ENCODE data around the gene MAGI1.
A peak's percentile ranks its signal among the peaks of the same experiment; 100 is the strongest.
"Not testable (repeated sequence)": the region's sequence is repeated elsewhere in the genome, so short reads cannot be mapped to it uniquely, and the experiment has no call there.

Gene MAGI1

GRCh38 chr3:65902304-65902793 lies 136.4 kb downstream of the MAGI1 start:
- no peak for DNase-seq (ENCODE audit: low read depth)

GRCh38 chr3:65901226-65901625 lies 137.5 kb downstream of the MAGI1 start:
- no peak for DNase-seq (ENCODE audit: low read depth)

- DNase-seq (ENCODE audit: low read depth) = no peak
Measured at GRCh38 chr3:65899226-65899625, 139.5 kb downstream of the MAGI1 start.

DNA sequence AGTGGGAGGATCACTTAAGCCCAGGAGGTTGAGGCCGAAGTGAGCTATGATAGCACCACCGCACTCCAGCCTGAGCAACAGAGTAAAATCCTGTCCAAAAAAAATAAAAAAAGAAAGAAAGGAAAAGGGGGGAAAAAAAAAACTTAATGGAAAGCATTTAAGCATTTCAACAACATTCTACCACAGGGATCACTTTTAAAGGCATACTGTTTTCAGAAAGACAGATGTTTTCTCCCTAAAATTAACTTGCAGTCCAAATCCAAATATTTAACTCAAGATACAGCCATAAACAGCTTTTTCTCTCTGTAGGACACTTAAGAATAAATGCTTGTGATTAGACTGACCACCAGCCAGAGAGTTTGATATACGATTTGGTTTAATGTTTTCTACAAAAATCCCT lies 141.0 kb downstream of the MAGI1 start:
- DNase-seq (ENCODE audit: low read depth) = no peak

DNA sequence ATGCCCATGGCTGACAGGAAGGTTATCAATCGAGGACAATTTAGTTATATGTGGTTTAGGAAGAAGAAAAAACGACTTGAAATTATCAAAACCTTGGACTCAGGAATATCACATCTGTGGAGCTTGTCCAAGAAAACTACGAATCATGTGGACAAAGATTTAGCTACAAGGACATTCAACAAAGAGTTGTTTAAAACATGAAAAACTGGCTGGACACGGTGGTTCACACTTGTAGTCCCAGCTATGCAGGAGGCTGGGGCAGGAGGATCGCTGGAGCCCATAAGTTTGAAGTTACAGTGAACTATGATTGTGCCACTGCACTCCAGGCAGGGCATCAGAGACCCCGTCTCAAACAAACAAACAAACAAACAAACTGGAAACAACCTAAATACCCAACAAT lies 142.4 kb downstream of the MAGI1 start:
- no peak for DNase-seq (ENCODE audit: low read depth)

- DNase-seq (ENCODE audit: low read depth) = no peak
Measured at GRCh38 chr3:65894679-65895453, 143.9 kb downstream of the MAGI1 start.

DNA sequence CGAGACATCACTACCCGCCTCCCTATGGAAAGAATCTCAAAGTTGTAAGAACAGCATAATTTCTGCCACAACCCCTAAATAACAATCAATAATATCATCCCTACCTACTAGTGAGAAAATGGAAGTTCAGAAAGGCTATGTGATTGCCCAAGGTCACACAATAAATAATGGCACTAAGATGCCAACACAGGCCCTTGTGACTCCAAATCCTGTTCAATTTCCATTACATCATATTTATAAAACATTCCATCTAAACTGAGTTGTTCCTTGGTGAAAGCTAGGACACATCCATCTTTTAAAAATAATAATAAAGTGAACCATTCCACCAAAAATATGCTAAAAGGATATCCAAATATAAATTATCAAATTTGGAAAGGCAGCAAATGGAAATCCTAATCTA lies 144.6 kb downstream of the MAGI1 start:
- DNase-seq (ENCODE audit: low read depth) = no peak

- no peak for DNase-seq (ENCODE audit: low read depth)
Measured at GRCh38 chr3:65893631-65894030, 145.1 kb downstream of the MAGI1 start.

DNA sequence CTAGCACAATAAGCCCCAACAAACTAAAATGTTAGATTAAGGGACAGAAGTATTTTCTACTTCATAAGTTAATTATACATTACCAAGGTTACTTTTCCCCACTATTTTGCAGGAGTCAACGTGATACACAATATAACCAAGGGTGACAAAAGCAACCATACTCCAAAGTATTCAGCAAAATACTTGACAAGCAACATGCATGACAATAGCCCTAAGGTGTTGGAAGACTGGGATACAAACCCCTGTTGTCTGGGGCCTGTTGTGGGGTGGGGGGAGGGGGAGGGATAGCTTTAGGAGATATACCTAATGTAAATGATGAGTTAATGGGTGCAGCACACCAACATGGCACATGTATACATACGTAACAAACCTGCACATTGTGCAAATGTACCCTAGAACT lies 147.2 kb downstream of the MAGI1 start:
- not testable (repeated sequence) for DNase-seq (ENCODE audit: low read depth)

DNA sequence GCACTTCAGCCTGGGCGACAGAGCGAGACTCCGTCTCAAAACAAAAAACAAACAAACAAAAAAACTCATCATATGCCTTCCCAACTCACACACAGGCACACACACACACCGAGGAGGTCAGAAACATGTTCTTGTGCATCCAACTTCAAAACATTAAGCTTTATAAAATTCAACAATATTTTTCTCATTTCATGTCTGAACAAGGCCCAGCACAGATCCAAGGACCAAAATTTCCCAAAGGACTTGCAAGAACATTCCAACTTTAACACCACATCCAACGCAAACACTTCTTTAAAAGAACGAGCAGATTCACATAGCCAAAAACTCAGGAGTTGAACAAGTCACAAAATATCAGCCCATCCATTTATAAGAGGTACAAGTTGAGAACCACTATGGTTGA lies 148.4 kb downstream of the MAGI1 start:
- no peak for DNase-seq (ENCODE audit: low read depth)

DNA sequence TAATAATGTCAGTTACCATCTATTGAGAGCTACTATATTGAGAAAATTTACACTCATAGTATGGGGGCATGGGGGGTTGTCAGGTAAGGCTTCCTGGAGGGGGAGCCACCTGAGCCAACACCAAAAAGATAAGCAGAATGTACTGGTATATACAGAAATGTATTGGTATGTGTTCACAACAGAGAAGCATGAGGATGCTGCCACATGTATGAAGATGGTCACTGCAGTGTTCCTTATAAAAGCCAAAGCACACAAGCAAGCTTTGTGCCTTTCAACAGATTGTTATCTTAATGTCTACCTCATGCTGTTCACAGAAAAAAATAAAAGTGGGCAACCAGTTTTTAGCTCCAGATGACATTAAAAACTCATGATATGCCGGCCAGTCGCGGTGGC lies 149.0 kb downstream of the MAGI1 start:
- DNase-seq (ENCODE audit: low read depth) = no peak

GRCh38 chr3:65888980-65889706 lies 149.6 kb downstream of the MAGI1 start:
- DNase-seq (ENCODE audit: low read depth) = peak; percentile 92

DNA sequence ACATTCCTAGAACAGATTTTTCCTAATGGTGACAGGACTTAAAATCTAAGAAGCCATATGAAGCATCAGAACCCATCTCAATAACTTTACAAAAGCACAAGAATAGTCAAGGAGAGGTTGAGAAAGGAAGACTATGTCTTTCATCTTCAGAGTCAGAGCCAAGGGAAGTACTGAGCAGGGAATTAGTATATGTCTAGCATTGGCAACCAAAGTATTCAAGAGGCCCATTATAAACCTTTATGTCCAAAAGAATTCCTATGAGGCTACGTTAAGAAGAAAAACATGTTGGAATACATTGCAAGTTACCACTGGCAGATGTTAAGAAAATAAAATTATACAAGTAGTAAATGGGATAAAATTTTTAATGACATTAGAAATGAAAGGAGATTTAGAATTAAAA lies 150.5 kb downstream of the MAGI1 start:
- no peak for DNase-seq (ENCODE audit: low read depth)

DNA sequence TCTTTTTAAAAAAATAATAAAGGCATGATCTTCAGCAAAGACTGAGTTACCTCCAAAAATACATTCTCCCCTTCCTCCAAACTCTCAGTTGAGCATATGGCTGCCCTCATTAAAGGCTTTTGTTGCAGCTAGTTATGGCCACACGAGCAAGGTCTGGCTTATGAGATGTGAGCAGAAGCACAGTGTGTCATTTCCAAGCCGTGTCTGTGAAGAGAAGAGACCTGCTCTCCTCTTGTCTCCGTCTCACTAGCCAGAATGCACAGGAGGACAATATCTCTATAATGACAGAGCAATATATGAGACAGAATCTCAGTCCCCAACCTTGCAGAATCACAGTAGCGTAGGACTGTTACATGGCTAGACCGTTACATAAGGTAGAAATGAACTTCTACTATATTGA lies 152.3 kb downstream of the MAGI1 start:
- no peak for DNase-seq (ENCODE audit: low read depth)

DNA sequence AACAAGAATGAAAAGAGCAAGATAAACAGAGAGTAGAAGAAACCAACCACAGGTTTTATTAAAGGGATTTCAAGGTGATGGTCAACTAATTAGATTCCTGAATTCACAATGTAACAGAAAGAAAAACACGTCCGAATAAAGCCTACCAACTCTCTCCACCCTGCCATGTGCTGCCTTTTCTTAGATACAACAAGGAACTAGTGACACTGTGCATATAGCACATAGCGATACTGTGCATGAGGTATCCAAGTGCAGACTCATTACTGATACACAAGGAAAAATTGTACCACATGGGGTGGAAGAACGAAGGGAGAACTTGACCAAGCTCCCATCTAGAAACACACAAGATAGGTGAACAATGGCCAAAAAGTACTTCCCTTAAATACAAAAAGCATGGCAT lies 154.6 kb downstream of the MAGI1 start:
- no peak for DNase-seq (ENCODE audit: low read depth)

GRCh38 chr3:65883613-65884012 lies 155.1 kb downstream of the MAGI1 start:
- DNase-seq (ENCODE audit: low read depth) = no peak

GRCh38 chr3:65880350-65880749 lies 158.4 kb downstream of the MAGI1 start:
- DNase-seq (ENCODE audit: low read depth) = no peak

DNA sequence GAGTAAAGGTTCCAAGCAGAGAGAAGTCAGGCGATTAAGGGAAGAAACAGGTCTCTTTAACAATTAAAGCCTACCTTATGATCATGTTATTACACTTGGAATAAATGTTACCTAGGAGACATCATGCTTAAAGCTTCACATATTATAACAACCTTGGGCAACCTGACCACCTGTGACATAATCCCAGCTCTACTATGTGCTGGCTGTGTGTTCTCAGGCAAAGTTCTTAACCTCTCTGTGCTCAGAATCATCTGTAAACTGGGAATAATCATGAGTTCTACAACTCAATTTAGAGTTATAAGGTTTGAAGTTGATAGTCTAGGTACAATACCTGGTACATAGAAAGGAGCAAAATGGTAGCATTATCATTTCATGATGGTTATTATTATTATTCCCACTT lies 159.3 kb downstream of the MAGI1 start:
- DNase-seq (ENCODE audit: low read depth) = no peak

- no peak for DNase-seq (ENCODE audit: low read depth)
Measured at GRCh38 chr3:65878831-65879230, 159.9 kb downstream of the MAGI1 start.

GRCh38 chr3:65877160-65877559 lies 161.6 kb downstream of the MAGI1 start:
- DNase-seq (ENCODE audit: low read depth) = no peak

- DNase-seq (ENCODE audit: low read depth) = no peak
Measured at GRCh38 chr3:65876028-65876420, 162.7 kb downstream of the MAGI1 start.

GRCh38 chr3:65875393-65876027 lies 163.2 kb downstream of the MAGI1 start:
- DNase-seq (ENCODE audit: low read depth) = no peak

DNA sequence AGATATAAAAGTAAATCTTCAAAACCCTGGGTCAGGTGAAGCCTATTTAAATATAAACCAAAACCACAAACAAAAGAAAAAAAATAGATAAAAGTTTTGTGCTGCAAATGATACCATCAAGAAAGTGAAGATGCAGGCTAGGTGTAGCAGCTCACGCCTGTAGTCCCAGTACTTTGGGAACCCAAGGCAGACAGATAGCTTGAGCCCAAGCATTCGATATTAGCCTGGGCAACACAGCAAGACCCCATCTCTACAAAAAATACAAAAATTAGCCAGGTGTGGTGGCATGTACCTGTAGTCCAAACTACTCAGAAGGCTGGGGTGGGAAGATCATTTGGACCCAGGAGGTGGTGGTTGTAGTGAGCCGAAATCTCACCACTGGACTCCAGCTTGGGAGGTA lies 164.8 kb downstream of the MAGI1 start:
- DNase-seq (ENCODE audit: low read depth) = no peak
